ENCODE measurements around the gene TMEM14B.

DNA sequence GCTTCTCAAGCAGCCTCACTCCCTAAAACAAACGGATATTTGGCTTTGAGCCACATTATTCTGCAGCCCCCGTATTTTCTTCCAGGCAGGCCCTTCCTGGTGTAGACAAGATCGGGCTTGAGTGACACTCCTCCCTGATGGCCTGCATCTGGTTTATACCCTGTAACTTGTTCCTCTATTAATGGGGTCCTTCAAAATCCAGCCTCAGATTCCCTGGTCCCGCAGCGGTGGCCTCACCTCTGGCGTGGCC lies 25.1 kb upstream of the TMEM14B start:
- TF ChIP-seq, protein P1, sequence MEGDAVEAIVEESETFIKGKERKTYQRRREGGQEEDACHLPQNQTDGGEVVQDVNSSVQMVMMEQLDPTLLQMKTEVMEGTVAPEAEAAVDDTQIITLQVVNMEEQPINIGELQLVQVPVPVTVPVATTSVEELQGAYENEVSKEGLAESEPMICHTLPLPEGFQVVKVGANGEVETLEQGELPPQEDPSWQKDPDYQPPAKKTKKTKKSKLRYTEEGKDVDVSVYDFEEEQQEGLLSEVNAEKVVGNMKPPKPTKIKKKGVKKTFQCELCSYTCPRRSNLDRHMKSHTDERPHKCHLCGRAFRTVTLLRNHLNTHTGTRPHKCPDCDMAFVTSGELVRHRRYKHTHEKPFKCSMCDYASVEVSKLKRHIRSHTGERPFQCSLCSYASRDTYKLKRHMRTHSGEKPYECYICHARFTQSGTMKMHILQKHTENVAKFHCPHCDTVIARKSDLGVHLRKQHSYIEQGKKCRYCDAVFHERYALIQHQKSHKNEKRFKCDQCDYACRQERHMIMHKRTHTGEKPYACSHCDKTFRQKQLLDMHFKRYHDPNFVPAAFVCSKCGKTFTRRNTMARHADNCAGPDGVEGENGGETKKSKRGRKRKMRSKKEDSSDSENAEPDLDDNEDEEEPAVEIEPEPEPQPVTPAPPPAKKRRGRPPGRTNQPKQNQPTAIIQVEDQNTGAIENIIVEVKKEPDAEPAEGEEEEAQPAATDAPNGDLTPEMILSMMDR (IDR thresholded peaks at IDR 0.05) = no peak
- TF ChIP-seq SP1 (CRISPR knock-in tag; conservative IDR thresholded peaks at IDR 0.05) (no peak), ZNF423 (CRISPR knock-in tag; IDR thresholded peaks at IDR 0.05) (no peak), TEAD4 (CRISPR knock-in tag; IDR thresholded peaks at IDR 0.05) (no peak), CREB1 (CRISPR knock-in tag; IDR thresholded peaks at IDR 0.05) (no peak), CREM (CRISPR knock-in tag; IDR thresholded peaks at IDR 0.05) (no peak)
- TF ChIP-seq, protein P2, sequence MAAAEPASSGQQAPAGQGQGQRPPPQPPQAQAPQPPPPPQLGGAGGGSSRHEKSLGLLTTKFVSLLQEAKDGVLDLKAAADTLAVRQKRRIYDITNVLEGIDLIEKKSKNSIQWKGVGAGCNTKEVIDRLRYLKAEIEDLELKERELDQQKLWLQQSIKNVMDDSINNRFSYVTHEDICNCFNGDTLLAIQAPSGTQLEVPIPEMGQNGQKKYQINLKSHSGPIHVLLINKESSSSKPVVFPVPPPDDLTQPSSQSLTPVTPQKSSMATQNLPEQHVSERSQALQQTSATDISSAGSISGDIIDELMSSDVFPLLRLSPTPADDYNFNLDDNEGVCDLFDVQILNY (CRISPR knock-in tag; IDR thresholded peaks at IDR 0.05) = no peak
